AG08395 (cell line): ENCODE measurements around the gene SLC22A31.
"Not testable (repeated sequence)": the region's sequence is repeated elsewhere in the genome, so short reads cannot be mapped to it uniquely, and the experiment has no call there.

Experiments
- DNase-seq: peaks from one replicate; pipeline ENCODE4 v3.0.0; 2012; ENCODE audit warnings: mixed read lengths, low spot score

SLC22A31 gene

DNA sequence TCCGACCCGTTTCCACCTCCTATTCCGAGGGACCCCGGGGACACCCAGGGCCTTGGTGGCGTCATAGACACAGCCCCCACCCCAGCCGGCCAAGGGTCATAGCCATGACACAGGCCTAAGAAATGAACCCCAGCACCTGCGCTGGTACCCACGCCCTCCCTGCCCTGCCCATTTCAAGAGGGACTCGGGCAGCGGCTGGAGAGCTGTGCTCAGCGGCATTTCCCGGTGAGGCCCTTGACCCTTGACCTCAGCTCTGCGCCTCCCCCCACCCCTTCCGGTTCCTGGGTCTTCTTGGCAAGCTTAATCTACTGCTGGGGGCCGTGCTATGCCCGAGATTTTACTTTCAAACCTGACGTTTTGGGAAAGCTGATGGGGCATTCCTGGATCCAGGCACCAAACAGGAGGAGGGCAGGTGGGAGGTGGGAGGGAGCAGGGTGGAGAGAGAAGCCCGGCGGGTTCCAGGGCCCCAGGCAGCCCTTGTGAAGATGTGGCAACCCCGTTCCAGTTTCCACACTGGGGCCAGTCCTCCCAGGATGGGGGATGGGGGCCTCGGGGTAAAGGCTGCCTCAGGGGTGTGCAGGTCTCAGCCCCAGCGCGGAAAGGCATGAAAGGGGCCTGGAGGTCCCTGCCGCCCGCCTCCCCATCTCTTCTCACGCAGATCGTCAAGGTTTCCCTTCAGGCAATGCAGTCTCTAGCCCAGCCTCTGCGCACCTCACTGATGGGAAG, at the start of gene SLC22A31:
Gene SLC22A31, minus strand, starts transcription at position 414 of the 726 bp plus-strand sequence. Its CDS starts 36 bp downstream, at position 378.
- DNase-seq, result no peak

DNA sequence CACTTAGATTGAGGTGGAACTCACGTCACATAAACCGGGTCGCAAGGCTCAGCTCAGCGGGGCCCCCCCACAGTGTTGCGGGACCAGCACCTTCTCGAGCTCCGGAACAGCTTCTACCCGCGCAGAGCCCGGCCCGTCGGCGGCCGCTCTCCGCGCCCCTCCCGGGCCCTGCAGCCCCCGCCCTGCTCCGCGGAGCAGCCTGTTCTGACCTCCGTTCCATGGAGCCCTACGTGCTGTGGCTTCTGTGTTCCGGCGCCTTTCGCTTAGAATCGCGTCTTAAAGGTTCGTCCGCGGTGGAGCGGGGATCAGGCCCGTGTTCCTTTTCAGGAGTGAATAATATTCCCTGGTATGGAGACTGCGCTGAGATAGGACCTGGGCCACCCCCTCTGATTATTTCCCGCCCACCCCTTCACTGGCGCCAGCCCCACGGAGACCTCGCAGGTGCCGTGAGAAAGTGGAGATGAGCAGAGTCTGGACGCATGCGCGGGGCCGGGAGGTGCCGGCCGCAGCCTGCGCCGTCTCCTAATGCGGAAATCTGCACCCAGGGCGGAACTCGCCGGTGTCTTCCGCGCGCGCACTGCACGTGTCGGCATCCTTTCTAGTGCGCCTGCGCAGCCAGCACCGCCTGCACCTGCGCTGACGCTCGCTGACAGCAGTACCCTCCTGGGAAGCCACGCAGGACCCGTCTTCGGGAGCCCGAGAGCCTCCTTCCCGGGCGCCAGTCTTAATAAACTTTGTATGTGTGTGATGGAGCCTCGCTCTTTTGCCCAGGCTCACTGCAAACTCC, 48.1 kb upstream of the SLC22A31 start:
- DNase-seq, result no peak

- not testable (repeated sequence) for DNase-seq
Observed at GRCh38 chr16:89247734-89248075, 47.4 kb upstream of the SLC22A31 start.

DNA sequence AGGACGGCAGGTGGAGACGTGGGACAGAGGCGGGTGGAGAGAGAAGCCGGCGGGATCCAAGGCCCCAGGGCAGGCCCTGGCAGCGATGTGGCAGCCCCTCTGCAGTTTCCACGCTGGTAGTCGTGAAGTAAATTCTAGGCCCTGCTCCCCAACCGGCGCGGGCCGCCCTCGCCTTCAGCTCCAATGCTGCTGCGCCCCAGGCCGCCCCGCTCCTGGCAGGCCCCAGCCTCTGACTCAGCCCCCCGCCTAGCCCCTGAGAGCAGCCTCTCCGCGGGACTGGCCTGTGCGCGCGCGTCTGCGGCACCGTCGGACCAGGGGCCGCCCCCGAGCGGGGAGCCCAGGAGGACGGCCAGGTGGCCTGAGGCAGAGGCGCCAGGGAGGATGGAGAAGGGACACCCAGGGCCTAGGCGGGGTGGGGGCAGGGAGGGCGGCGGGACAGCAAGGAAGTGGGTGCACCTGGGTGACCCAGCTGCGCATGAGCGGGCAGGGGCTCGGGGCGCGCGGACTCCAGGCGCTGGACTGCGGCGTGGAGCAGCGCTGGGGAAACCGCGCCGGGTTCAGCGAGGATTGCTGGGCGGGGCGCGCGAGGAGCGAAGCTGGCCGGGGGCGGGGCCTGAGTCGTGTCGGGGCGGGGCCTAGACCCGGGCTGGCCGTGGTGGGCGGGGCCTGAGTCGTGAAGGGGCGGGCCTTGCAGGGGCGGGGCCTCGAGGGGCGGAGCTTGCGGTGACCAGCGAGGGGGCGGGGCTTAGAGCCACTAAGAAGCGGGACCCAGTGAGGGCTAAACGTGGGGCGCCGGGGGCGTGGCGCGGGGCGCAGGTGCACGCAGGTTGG, 46.8 kb upstream of the SLC22A31 start:
- DNase-seq, result peak; percentile 99

- DNase-seq, result no peak
Observed at GRCh38 chr16:89246383-89246902, 46.1 kb upstream of the SLC22A31 start.

DNA sequence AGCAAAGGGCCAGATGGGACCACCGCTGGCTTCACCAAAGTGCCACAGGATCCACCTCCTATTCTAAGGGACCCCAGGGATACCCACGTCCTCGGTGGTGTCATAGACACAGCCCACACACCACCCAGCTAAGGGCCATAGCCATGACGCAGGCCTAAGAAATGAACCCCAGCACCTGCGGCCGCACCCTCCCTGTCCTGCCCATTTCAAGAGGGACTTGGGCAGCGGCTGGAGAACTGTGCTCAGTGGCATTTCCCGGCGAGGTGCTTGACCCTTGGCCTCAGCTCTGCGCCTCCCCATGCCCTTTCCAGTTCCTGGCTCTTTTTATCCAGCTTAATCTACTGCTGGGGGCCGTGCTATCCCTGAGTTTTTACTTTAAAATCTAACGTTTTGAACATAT, 44.4 kb upstream of the SLC22A31 start:
- no peak for DNase-seq

- DNase-seq, result not testable (repeated sequence)
Observed at GRCh38 chr16:89244264-89244663, 43.9 kb upstream of the SLC22A31 start.

- no peak for DNase-seq
Observed at GRCh38 chr16:89243664-89244063, 43.3 kb upstream of the SLC22A31 start.

- no peak for DNase-seq
Observed at GRCh38 chr16:89242795-89243200, 42.5 kb upstream of the SLC22A31 start.

DNA sequence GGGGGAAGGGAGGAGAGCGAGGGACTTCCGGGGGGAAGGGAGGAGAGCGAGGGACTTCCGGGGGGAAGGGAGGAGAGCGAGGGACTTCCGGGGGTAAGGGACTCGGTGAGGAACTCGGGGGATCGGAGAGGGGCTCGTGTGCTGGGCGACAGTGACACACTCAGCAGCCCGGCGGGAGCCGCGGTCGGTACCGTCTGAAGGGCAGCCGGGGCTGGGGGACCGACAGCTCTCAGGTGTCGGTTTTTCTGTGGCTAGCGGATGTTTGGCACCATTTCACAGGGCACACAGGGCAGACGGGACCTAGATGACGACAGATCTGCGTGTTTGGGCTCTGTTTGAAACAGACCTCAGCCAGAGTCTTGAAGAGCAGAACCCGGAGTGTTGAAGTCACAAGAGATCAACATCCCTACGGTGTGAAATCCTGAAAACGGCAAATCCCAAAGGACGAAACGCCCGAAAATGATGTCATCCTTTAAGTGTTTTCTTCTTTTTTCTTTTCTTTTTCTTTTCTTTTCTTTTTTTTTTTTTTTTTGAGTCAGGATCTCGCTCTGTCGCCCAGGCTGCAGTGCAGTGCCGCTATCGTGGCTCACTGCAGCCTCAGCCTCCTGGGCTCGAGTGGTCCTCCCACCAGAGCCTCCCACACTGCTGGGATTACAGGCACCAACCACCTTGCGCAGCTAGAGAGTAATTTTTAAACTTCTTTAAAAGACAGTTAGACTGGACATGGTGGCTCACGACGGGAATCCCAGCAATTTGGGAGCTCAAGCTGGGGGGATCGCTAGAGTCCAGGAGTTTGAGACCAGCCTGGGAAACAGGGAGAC, 41.1 kb upstream of the SLC22A31 start:
- peak; percentile 72 for DNase-seq

DNA sequence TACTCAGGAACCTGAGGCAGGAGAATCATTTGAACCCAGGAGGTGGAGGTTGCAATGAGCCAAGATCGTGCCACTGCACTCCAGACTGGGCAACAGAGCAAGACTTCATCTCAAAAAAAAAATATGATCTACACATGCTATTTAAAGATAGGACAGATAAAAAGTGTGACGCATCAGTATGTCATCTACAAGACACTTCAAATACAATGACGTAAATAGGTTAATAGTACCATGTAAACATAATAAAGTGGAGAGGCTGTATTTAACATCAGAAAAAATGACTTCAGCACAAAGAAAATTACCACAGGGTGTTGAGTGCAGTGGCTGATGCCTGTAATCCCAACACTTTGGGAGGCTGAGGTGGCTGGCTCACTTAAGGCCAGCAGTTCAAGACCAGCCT, 37.4 kb upstream of the SLC22A31 start:
- no peak for DNase-seq

DNA sequence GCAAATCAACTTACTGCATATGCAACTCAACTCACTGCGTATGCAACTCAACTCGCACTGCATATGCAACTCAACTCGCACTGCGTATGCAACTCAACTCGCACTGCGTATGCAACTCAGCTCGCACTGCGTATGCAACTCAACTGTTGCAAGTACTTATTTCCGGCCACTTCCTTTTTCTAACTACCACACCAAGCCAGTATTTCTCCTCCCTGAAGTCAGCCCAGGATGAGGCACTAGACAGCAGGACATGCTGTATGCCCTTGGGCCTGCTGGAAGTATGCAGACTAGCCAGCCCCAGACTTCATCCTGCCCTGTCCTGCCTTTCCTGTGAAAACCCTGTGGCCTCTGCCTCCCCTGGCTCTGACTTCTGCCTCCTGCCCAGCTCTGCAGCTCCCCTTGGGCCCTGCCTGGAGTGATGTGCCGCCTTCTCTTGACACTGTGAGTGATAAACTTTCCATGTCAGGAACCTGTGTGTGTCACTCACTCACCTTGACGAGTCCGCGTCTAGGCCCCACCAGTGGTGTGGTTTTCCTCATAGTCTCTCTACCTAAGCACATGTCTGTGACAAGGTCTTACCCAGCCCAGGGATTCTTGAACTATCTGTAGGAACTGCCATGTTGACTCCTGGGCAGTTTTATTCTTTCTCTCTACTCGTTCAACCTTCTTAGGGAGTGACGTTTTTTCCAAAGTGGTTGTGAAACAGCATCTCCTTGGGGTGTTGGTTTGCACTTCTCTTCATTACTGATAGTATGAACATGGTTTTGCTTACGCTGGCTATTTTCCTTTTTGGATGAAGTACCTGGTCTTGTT, 33.5 kb upstream of the SLC22A31 start:
- DNase-seq, result no peak

DNA sequence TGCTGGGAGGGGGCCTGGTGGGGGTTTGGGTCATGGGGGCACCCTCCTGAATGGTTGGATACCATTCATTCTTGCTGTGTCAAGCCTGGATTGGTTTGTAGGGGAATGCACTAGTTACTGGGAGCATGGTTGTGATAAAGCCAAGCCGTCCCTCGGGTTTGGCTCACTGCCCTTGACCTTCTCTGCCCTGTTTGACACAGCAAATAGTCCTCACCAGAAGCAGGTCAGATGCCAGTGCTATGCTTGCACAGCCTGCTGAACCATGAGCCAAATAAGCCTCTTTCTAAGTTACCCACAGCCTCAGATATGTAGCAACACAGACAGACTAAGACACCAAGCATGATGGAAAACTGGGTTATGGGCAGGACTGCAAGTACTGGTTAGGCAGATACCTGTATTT, 31.8 kb upstream of the SLC22A31 start:
- no peak for DNase-seq

DNA sequence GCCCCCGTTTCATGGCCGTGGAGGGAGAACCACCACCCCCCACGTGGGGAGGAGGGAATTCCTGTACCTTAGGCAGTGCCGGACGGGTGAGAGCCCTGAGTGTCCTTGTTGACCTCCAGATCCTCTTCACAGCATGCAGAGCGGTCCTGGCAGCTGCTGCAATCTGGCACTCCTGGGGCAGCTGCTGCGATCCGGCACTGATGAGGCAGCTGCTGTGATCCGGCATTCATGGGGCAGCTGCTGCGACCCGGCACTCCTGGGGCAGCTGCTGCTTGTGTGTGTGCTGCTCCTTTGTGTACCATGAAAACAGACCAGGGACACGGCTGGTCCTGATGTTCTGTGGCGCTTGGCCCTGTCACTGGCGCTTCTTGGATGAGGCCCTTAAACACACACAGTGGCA, 29.9 kb upstream of the SLC22A31 start:
- DNase-seq, result no peak

GRCh38 chr16:89224665-89225064, 24.3 kb upstream of the SLC22A31 start:
- no peak for DNase-seq

GRCh38 chr16:89222931-89223330, 22.6 kb upstream of the SLC22A31 start:
- no peak for DNase-seq

- no peak for DNase-seq
Observed at GRCh38 chr16:89221604-89222003, 21.3 kb upstream of the SLC22A31 start.

DNA sequence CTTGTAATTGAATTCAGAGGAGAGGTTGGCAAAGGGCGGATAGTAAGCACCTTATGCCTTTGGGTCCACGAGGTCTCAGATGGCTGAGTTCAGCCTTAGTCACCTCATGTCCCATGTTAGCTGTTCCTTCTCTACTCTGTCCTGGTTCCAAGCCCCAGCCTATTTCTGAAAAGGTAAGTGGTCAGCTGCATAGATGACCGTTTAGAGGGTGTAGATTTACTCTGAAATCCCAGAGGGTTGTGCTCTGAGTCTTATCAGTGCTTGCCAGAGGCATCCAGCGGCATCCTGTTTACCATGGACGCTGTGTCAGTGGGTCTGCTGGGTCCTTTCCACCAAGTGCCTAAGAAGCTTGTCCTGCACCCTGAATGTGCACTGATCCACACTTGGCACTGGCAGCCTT, 19.0 kb upstream of the SLC22A31 start:
- DNase-seq, result no peak

DNA sequence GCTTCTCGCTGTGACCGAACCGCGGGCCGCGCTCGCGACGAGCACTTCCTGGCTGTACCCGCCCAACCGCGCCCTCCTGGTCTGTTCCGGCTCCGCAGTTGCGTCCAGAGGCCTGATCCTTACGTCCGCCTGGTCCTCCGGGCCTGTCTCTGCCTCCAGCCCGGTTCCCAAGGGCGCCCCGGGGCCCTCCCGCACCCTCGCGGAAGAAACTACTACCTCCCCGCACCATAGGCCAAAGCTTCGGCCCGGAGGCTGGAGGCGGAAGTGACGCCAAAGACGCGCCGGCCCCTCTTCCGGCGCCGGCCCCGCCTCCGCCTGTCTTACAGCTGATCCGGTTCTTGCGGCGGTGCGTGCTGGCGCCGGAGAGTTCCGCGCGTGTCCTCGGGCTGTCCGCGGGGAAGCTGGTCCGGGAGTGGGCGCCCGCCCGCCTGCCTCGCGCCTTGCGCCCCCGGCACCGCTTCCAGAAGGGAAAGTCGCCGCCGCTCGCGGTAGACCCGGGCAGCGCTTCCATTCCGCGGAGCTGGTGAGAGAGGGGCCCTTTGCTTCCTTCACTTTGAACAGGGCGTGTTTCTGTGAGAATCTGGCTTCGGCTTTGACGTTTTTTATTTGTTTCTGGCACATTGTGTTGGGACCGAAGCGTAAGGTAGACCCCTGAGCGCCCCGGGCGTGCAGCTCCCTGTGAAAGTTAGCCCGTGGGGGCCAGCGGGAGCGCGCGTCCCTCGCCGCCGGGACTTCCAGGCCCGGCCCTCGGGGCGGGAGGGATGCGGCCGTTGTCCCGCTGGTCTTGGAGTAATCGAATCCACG, 17.3 kb upstream of the SLC22A31 start, which contains the start of gene ZNF778:
Gene ZNF778, plus strand, starts transcription at position 316 of the 804 bp plus-strand sequence. CDS start 3,425 bp downstream, outside the sequence.
- peak; percentile 94 for DNase-seq

GRCh38 chr16:89217138-89217387, 16.7 kb upstream of the SLC22A31 start:
- no peak for DNase-seq
